ENCODE data around the gene SIK3.

Gene SIK3

DNA sequence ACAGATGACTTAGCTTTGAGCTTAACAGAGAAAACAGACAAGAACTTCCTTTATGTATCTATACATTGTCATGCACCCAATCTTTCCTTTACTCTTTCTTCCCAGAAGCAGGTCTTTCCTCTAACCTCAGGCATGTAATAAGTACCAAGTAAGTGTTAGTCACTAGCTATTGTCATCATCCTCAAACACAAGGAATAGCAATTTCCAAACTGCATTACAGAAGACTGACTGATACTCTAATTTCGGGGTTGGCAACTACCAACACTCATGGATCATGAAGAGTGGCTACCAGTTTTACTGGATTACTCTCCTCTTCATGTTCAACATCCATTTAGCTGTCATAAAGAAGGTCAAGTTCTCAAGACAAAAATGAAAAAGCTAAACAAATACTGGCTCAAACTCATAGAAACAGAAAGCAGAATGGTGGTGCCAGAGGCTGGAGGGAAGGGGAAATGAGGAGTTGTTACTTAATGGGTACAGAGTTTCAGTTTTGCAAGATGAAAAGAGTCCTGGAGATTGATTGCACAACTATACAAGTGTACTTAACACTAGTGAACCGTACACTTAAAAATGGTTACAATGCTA is 111.6 kb downstream of the SIK3 start:
- TF ChIP-seq, protein P1, sequence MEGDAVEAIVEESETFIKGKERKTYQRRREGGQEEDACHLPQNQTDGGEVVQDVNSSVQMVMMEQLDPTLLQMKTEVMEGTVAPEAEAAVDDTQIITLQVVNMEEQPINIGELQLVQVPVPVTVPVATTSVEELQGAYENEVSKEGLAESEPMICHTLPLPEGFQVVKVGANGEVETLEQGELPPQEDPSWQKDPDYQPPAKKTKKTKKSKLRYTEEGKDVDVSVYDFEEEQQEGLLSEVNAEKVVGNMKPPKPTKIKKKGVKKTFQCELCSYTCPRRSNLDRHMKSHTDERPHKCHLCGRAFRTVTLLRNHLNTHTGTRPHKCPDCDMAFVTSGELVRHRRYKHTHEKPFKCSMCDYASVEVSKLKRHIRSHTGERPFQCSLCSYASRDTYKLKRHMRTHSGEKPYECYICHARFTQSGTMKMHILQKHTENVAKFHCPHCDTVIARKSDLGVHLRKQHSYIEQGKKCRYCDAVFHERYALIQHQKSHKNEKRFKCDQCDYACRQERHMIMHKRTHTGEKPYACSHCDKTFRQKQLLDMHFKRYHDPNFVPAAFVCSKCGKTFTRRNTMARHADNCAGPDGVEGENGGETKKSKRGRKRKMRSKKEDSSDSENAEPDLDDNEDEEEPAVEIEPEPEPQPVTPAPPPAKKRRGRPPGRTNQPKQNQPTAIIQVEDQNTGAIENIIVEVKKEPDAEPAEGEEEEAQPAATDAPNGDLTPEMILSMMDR (IDR thresholded peaks at IDR 0.05): no peak
- Histone ChIP-seq H3K36me3 (no peaks in the 10 kb centered on the region), H3K27ac (peak overlapping the region; percentile 16 to 40), H3K4me1 (peaks cover 0 to 89% (median 50%) of the 10 kb centered on the region in 4 donors), H3K4me3 (no peak overlapping the region), H3K9me3 (no peaks in the 10 kb centered on the region), H3K27me3 (no peaks in the 10 kb centered on the region)
- intact Hi-C loops (cut with DNase I; ENCODE audit: low total_unique reads): no loop called here
- no peak for DNase-seq

DNA sequence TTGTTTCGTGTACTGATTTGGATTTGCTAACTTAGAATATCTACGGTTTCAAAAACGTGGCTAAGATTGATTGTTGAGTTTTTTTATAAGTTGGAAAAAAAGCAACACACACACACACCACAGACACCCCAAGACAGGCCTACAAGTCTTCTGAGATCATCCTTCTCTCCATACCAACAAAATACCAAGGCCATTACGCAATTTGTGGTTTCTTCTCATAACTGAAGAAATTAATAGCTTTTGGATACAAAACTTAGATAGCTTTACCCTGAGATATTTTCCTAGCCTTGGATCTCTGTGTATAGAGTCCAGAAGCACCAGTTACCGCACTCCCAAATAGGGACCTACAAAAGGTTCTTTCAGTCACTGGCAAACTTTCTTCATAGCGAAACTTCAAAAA is 113.6 kb downstream of the SIK3 start:
- Histone ChIP-seq H3K36me3 (no peaks in the 10 kb centered on the region), H3K4me1 (peaks cover 0 to 97% (median 51%) of the 10 kb centered on the region in 4 donors), H3K27ac (peak overlapping the region; percentile 50 to 70), H3K4me3 (peak overlapping the region in 1 of 2 donors; percentile 10), H3K27me3 (no peaks in the 10 kb centered on the region), H3K9me3 (no peaks in the 10 kb centered on the region)
- intact Hi-C loops (cut with DNase I; ENCODE audit: low total_unique reads): no loop called here
- no peak for DNase-seq
- TF ChIP-seq, protein P1 (IDR thresholded peaks at IDR 0.05): no peak

DNA sequence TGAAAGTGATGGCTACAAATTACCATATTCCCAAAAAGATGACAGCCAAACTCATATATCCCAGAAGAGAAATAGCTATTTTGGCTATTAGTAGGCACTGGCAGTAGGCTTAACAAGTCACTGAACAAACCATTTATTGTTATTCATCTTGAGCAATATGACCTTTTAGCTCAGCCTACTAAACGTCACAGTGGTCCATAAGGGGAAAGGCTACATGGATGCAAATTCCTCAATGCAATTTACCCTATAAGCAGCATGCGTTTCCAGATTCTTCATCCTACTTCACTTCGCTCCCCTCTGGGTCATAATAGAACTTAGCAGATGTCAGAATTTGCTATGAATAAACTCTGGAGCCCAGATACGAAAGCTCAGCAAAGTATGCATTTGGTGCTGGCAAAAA is 114.0 kb downstream of the SIK3 start:
- H3K27me3 ChIP-seq: no peaks in the 10 kb centered on the region
- TF ChIP-seq, protein P1 (IDR thresholded peaks at IDR 0.05): no peak
- H3K4me1 ChIP-seq: peaks cover 0 to 95% (median 49%) of the 10 kb centered on the region in 4 donors
- intact Hi-C loops (cut with DNase I; ENCODE audit: low total_unique reads): no loop called here
- peak overlapping the region in 1 of 2 donors; percentile 10 for H3K4me3 ChIP-seq
- peak overlapping the region; percentile 50 to 70 for H3K27ac ChIP-seq
- DNase-seq: no peak
- H3K36me3 ChIP-seq: no peaks in the 10 kb centered on the region
- no peaks in the 10 kb centered on the region for H3K9me3 ChIP-seq

DNA sequence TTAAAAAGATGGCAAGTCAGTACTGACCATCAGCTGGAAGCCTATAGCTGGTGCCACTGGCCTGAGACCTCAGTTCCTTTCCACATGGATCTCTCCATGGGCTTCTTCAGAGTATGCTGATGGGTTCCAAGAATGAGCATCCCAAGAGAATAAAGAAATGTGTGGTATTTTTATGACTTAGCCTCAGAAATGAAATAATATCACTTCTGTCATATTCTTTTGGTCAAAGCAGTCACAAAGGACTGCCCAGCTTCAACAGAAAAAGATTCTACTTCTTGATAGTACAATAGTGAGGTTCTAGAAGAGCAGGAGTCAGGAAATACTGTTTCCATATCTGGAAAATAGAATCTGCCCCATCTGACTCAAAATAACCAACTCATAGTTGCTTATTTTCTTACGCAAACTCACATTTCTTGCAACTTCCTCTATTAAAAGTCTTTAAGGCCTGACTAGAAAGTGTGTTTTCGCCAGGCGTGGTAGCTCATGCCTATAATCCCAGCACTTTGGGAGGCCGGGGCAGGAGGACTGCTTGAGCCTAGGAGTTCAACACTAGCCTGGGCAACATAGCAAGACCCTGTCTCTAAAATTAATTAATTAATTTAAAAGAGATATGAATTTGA is 116.9 kb downstream of the SIK3 start:
- intact Hi-C loops (cut with DNase I; ENCODE audit: low total_unique reads): no loop called here

DNA sequence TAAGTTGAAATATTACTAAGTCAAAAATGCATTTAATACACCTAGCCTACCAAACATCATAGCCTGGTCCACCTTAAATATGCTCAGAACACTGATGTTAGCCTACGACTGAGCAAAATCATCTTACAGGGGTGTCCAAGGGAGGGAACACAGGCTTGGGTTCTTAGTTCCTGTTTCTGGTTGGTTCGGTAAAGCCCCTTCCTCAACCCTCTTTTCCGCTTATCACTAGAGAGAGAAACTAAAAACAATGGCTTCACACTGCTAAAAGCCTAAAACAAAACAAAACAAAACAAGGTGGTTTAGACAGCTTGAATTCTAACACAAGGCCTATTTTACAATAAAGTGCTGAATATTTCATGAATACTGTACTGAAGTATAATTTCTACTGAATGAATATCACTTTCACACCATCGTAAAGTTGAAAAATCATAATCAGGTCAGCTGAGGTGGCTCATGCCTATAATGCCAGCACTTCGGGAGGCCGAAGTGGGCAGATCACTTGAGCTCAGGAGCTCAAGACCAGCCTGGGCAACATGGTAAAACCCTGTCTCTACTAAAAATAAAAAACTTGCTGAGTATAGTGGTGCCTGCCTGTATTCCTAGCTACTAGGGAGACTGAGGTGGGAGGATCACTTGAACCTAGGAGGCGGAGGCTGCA is 118.0 kb downstream of the SIK3 start:
- intact Hi-C loops (cut with DNase I; ENCODE audit: low total_unique reads): no loop called here
- no peak overlapping the region for H3K4me3 ChIP-seq
- no peaks in the 10 kb centered on the region for H3K9me3 ChIP-seq
- TF ChIP-seq, protein P1 (IDR thresholded peaks at IDR 0.05): no peak
- no peaks in the 10 kb centered on the region for H3K36me3 ChIP-seq
- H3K4me1 ChIP-seq: peaks cover 0 to 66% (median 28%) of the 10 kb centered on the region in 4 donors
- DNase-seq: no peak
- peak overlapping the region in 1 of 2 donors; percentile 27 for H3K27ac ChIP-seq
- H3K27me3 ChIP-seq: no peaks in the 10 kb centered on the region

More for the DNA sequence above, 116.9 kb downstream of the SIK3 start:
- Histone ChIP-seq H3K27ac (peak overlapping the region; percentile 4 to 53), H3K27me3 (no peaks in the 10 kb centered on the region), H3K36me3 (no peaks in the 10 kb centered on the region), H3K4me1 (peaks cover 0 to 77% (median 38%) of the 10 kb centered on the region in 4 donors), H3K4me3 (no peak overlapping the region), H3K9me3 (no peaks in the 10 kb centered on the region)
- no peak for DNase-seq
- TF ChIP-seq, protein P1 (IDR thresholded peaks at IDR 0.05): no peak
